Activated T-cell treated with anti-CD3 and anti-CD28 coated beads, Interleukin-2, amount 50 U/mL, for 4 hours (primary cell): Measurements from ENCODE around the gene EPHB2. TPM values are rescaled to one million over a fixed set of nuclear protein-coding genes. Genes with fewer than 3 reads are reported as not detected.

Source experiments
- ATAC-seq, 2 donors: fragments of 200-7000 bp; cut with Tn5 transposase; one replicate each; pipeline ENCODE4 v1.10.0; 2021
- DNase-seq: peaks from one replicate; pipeline ENCODE4 v3.0.0-alpha.2; 2020
- H3K27me3 Mint-ChIP-seq: one replicate; pipeline ENCODE4 v1.8.0; 2021; ENCODE audit warnings: low read depth, mixed read lengths
- H3K36me3 Mint-ChIP-seq: one replicate; pipeline ENCODE4 v1.8.0; 2022; ENCODE audit warnings: mixed read lengths; ENCODE audit not compliant: insufficient read depth
- H3K4me1 Mint-ChIP-seq: one replicate; pipeline ENCODE4 v1.8.0; 2021; ENCODE audit warnings: low read depth, mixed read lengths
- H3K4me3 Mint-ChIP-seq: one replicate; pipeline ENCODE4 v1.8.0; 2021; ENCODE audit warnings: mild to moderate bottlenecking, moderate library complexity, mixed read lengths
- H3K9me3 Mint-ChIP-seq: one replicate; pipeline ENCODE4 v1.8.0; 2021; ENCODE audit warnings: mixed read lengths
- total RNA-seq, 3 donors: library from RNA; stranded (reverse); gene quantifications; one replicate each; pipeline ENCODE4 v1.2.1, GENCODE V29; 2021

Gene EPHB2
- total RNA-seq, 3 donors from 2014 or later = 0.15 to 0.68 (median 0.16) TPM

- Mint-ChIP-seq H3K4me3 (no peak overlapping the region), H3K27me3 (peaks cover 13% of the 10 kb centered on the region), H3K4me1 (no peaks in the 10 kb centered on the region), H3K36me3 (no peaks in the 10 kb centered on the region), H3K9me3 (peaks cover 11% of the 10 kb centered on the region)
- ATAC-seq = no peak
- DNase-seq = no peak
These were observed 252.5 kb downstream of the EPHB2 start for GRCh38 chr1:22963044-22963677.

DNA sequence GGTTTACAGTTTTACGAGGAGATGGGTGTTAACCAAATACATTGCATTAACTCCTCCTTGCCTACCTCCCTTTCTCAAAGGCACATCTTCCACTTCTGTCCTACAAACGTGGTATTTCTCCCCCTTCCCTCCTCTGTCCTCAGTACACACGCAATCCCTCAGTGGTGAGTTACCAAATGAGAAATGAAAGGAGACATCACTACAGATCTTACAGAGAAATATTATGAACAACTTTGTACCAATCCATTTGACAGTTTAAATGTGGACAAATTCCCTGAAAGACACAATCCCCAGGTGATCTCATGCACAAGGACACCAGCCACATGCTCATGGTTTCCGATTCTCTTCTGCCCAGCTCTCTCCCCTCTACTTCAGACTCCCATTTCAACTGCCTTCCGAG, 255.7 kb downstream of the EPHB2 start:
- Mint-ChIP-seq H3K36me3 (no peaks in the 10 kb centered on the region), H3K4me3 (no peak overlapping the region), H3K27me3 (peaks cover 34% of the 10 kb centered on the region), H3K4me1 (no peaks in the 10 kb centered on the region), H3K9me3 (peaks cover 11% of the 10 kb centered on the region)
- ATAC-seq = no peak
- DNase-seq = no peak

DNA sequence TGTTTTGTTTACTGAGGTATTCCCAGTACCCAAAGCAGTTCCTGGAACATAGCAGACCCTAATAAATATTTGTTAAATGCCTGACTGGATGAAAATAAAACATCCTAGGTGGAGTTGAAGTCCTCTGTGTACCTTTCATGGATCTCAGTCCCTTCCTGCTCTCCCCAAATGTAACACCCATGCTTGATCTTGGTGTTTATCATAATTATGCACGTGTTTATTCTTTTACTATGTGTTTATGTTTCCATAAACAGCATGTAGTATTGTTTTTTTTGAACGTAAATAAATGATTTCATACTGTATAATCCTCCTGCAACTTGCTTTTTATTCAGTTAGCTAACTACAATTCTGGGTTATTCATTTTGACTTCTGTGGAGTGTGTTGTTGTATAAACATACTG, 257.2 kb downstream of the EPHB2 start:
- no peak for DNase-seq
- Mint-ChIP-seq H3K36me3 (no peaks in the 10 kb centered on the region), H3K4me3 (no peak overlapping the region), H3K27me3 (peaks cover 46% of the 10 kb centered on the region), H3K9me3 (peaks cover 11% of the 10 kb centered on the region), H3K4me1 (no peaks in the 10 kb centered on the region)
- ATAC-seq = no peak

DNA sequence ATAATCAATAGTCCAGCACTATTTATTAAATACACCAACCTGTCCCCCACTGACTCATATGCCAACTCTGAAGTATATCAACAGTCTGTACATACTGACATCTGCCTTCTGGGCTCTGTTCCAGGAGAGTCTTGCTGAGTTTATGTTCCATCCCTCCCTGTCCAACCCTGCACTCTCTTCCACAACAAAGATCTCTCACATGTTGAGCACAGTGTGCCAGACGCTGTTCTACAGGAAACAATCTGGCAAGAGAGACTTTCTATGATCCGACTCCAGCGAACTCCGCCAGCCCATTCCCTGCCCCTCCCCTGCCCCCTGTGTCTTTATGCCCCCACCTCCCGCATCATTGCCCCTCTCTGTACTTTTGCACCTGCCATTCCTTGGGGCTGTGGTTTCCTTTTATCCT, 258.7 kb downstream of the EPHB2 start:
- ATAC-seq (no peak), DNase-seq (no peak)
- Mint-ChIP-seq H3K4me1 (no peaks in the 10 kb centered on the region), H3K36me3 (no peaks in the 10 kb centered on the region), H3K9me3 (peaks cover 11% of the 10 kb centered on the region), H3K27me3 (peaks cover 49% of the 10 kb centered on the region), H3K4me3 (no peak overlapping the region)

- Mint-ChIP-seq H3K4me1 (no peaks in the 10 kb centered on the region), H3K4me3 (no peak overlapping the region), H3K9me3 (peaks cover 11% of the 10 kb centered on the region), H3K36me3 (no peaks in the 10 kb centered on the region), H3K27me3 (peaks cover 50% of the 10 kb centered on the region)
- DNase-seq = no peak
- ATAC-seq = no peak
These were observed 259.5 kb downstream of the EPHB2 start for GRCh38 chr1:22970096-22970495.

Other genes starting within 250 kb of the EPHB2 start
- not detected for gene EPHA8, start 147.3 kb upstream of the EPHB2 start, total RNA-seq
- under 1 TPM in 2 of 3 donors, not detected in 1; 0.38 to 0.95 TPM for gene C1QA, start 74.2 kb upstream of the EPHB2 start, total RNA-seq
- under 1 TPM; 0.38 to 0.74 (median 0.68) TPM for gene C1QC, start 67.2 kb upstream of the EPHB2 start, total RNA-seq
- gene C1QB, start 57.6 kb upstream of the EPHB2 start, total RNA-seq = under 1 TPM; 0.43 to 0.65 (median 0.45) TPM